ENCODE measurements around the gene DHX8. TPM values are rescaled to one million over a fixed set of nuclear protein-coding genes. Genes with fewer than 3 reads are reported as not detected.
A peak's percentile ranks its signal among the peaks of the same experiment; 100 is the strongest.

DHX8 gene
- total and polyA plus RNA-seq, 10 of the 15 experiments (the other 5 are each of a cell fraction or from before 2014, with no cell fraction given): 27.6 to 50.4 (median 35.7) TPM

DNA sequence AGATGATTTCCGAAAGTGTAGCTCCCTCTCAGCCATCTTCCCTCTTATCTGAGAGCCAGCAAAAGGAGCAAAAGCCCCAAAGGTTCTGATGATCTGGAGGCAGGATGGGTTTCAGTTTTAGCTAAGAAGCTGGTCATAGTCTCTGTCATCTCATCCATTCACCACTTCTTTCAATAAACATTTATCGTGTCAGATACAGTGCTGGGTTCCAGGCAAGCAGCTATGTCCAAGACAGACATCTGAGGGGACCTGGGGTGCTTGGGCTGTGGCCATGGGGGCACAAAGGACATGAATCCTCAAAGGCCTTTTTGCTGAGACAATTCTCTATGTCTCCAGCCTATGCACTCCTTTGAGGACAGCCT is 63.4 kb downstream of the DHX8 start:
- peaks cover 3% of the 10 kb centered on the region; the same call in 1 of the 2 replicates for H3K4me1 ChIP-seq (ENCODE audit: control insufficient read depth, insufficient read depth, low read length)
- H3K79me2 ChIP-seq (ENCODE audit: control insufficient read depth, insufficient read depth, low read length): no peaks in the 10 kb centered on the region
- no peak overlapping the region; the same call in 1 of the 2 replicates for H3K9ac ChIP-seq (ENCODE audit: control insufficient read depth, insufficient read depth, low read length)
- peaks cover 0 to 4% of the 10 kb centered on the region in 2 experiments; a peak in 2 of 4 replicates for H3K27me3 ChIP-seq (replicated peaks in 1 of 2; ENCODE audit: control insufficient read depth in 2 of 2, insufficient read depth in 2 of 2, low read length in 1 of 2)
- DNase-seq (ENCODE audit: low read depth, low spot score): no peak
- RAD21 ChIA-PET (ENCODE audit: unreplicated experiment): interaction anchor here (0.7 to 3.1 kb wide), 7 partner anchors 10 to 126 kb away, joined by 3 to 20 read pairs (median 4); partner anchors contain the start of gene DHX8
- no TSS peak for BruUV-seq (replicated peaks)
- POLR2A ChIA-PET: interaction anchor here (0.6 to 1.8 kb wide), 6 partner anchors 11 to 112 kb away, joined by 3 to 6 read pairs (median 3); no protein-coding TSS in a partner anchor
- no peaks in the 10 kb centered on the region for H3K36me3 ChIP-seq (ENCODE audit: control insufficient read depth in 2 of 2, insufficient read depth in 2 of 2, low read length in 1 of 2)
- no peak overlapping the region for H3K27ac ChIP-seq (ENCODE audit: control insufficient read depth, insufficient read depth)
- 25% methylated on average over 2 of the region's 2 CpGs for WGBS (ENCODE audit: insufficient coverage, insufficient replicate concordance, low lambda C conversion rate, missing lambda C conversion rate)
- H3K9me3 ChIP-seq (replicated peaks; ENCODE audit: control insufficient read depth, insufficient read depth, low read length): no peaks in the 10 kb centered on the region
- TF ChIP-seq RAD21 (IDR thresholded peaks at IDR 0.05; ENCODE audit: insufficient read depth, low read depth, low read length): no peak
- TF ChIP-seq MTA2 (IDR thresholded peaks at IDR 0.05; ENCODE audit: low read depth): no peak
- no peak for TF ChIP-seq ZBTB33 (IDR thresholded peaks at IDR 0.05)
- no peak for TF ChIP-seq SUPT20H (IDR thresholded peaks at IDR 0.05; ENCODE audit: borderline replicate concordance, control insufficient read depth, low read depth, low read length)
- H4K20me1 ChIP-seq (ENCODE audit: control insufficient read depth, insufficient read depth): peaks cover 2% of the 10 kb centered on the region; the same call in 1 of the 2 replicates
- no peak for FAIRE-seq
- H3K4me3 ChIP-seq: no peak overlapping the region
- in situ Hi-C loops (cut with MboI) (no loop called here), intact Hi-C loops (cut with micrococcal nuclease; ENCODE audit: unreplicated experiment) (no loop called here)
- SMC1A ChIA-PET (ENCODE audit: uncharacterized antibody, unreplicated experiment): interaction anchor here (0.6 to 2.0 kb wide), 9 partner anchors 8 to 146 kb away, joined by 3 to 14 read pairs (median 5); no protein-coding TSS in a partner anchor
- ATAC-seq: no peak
- CTCF ChIA-PET: interaction anchor here (0.8 to 1.9 kb wide), 12 partner anchors 8 to 220 kb away, joined by 3 to 8 read pairs (median 4); partner anchors contain the start of gene DHX8
- peak overlapping the region; percentile 65 for H3K4me2 ChIP-seq (ENCODE audit: control insufficient read depth, insufficient read depth)
- H2AFZ ChIP-seq (ENCODE audit: control insufficient read depth, low read depth, low read length): no peak overlapping the region
